ENCODE data around the gene ZNF462.
"Not testable (repeated sequence)": the region's sequence is repeated elsewhere in the genome, so short reads cannot be mapped to it uniquely, and the experiment has no call there.

ZNF462 gene

DNA sequence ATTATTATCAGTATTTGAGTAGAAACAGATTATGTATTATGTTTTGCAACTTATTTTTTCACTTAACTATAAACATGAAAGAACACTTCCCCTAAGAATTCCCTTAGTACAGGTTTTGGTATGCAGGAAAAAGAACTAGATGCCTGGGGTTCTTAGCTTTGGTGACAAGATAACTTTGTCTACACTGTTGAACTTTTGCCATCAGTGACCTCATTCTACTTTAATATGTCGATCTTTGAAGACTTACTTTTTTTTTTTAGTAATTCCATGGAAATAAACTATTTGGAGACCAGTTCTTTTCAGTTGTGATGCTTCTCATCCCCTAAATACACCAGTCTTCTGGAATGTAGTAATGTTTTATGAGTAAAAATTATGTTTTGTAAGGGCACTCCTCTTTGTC, 34.3 kb downstream of the ZNF462 start:
- WGBS (ENCODE audit: insufficient coverage): no CpG with 5 or more reads among the region's 1 CpG
- H3K36me3 ChIP-seq (ENCODE audit: control insufficient read depth in 4 of 4, insufficient read depth in 4 of 4, low read length in 3 of 4): no peaks in the 10 kb centered on the region
- no peak for DNase-seq
- no peaks in the 10 kb centered on the region for H3K4me1 ChIP-seq (ENCODE audit: control extremely low read depth in 1 of 4, control insufficient read depth in 4 of 4, insufficient read depth in 4 of 4, low read length in 3 of 4)
- CTCF ChIA-PET: interaction anchor here (1.5 kb wide), 1 partner anchor 9 kb away, joined by 3 read pairs; no protein-coding TSS in a partner anchor
- H3K27me3 ChIP-seq (replicated peaks in 2 of 5; ENCODE audit: control insufficient read depth in 4 of 5, insufficient read depth in 5 of 5, low read length in 4 of 5): peaks cover 0 to 4% (median 0%) of the 10 kb centered on the region in 5 experiments
- POLR2A ChIA-PET: no interaction called here
- peaks cover 0 to 11% (median 0%) of the 10 kb centered on the region in 5 experiments for H3K9me3 ChIP-seq (ENCODE audit: control extremely low read depth in 1 of 5, control insufficient read depth in 4 of 5, insufficient read depth in 2 of 5, low read depth in 1 of 5, low read length in 4 of 5)
- no peak overlapping the region for H3K4me3 ChIP-seq (ENCODE audit: control insufficient read depth in 1 of 7, extremely low read depth in 1 of 7, insufficient read depth in 4 of 7, low read depth in 2 of 7, low read length in 6 of 7)
- H3K27ac ChIP-seq (ENCODE audit: insufficient read depth in 1 of 2, low read depth in 1 of 2, low read length in 2 of 2, poor library complexity in 1 of 2, severe bottlenecking in 2 of 2): no peak overlapping the region

DNA sequence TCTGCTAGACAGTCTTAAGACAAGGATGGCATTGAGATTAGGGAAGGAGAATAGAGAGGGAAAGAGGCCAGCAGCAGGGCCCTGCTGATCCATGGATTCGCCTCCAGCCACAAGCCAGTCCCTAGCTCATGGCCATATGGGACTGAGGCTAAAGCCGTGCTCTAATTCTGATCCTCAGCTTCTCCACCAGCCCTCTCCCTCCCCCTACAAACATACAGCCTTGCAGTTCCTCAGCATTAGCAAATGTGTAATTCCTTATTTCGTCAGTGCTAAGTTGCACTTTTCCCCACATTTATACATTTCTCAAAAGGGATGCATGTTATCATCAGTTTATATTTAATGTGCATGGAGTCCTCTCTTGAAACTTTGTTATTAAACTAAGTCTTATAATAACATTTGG, 34.8 kb downstream of the ZNF462 start:
- 100% methylated on average over 1 of the region's 3 CpGs for WGBS (ENCODE audit: insufficient coverage)
- H3K9me3 ChIP-seq (ENCODE audit: control extremely low read depth in 1 of 5, control insufficient read depth in 4 of 5, insufficient read depth in 2 of 5, low read depth in 1 of 5, low read length in 4 of 5): peaks cover 0 to 13% (median 0%) of the 10 kb centered on the region in 5 experiments
- no peak for DNase-seq
- POLR2A ChIA-PET: no interaction called here
- CTCF ChIA-PET: interaction anchor here (1.5 kb wide), 1 partner anchor 10 kb away, joined by 3 read pairs; no protein-coding TSS in a partner anchor
- H3K4me3 ChIP-seq (ENCODE audit: control insufficient read depth in 1 of 7, extremely low read depth in 1 of 7, insufficient read depth in 4 of 7, low read depth in 2 of 7, low read length in 6 of 7): no peak overlapping the region
- H3K27ac ChIP-seq (ENCODE audit: insufficient read depth in 1 of 2, low read depth in 1 of 2, low read length in 2 of 2, poor library complexity in 1 of 2, severe bottlenecking in 2 of 2): no peak overlapping the region
- H3K36me3 ChIP-seq (ENCODE audit: control insufficient read depth in 4 of 4, insufficient read depth in 4 of 4, low read length in 3 of 4): no peaks in the 10 kb centered on the region
- H3K4me1 ChIP-seq (ENCODE audit: control extremely low read depth in 1 of 4, control insufficient read depth in 4 of 4, insufficient read depth in 4 of 4, low read length in 3 of 4): no peaks in the 10 kb centered on the region
- H3K27me3 ChIP-seq (replicated peaks in 2 of 5; ENCODE audit: control insufficient read depth in 4 of 5, insufficient read depth in 5 of 5, low read length in 4 of 5): peaks cover 0 to 4% (median 0%) of the 10 kb centered on the region in 5 experiments

DNA sequence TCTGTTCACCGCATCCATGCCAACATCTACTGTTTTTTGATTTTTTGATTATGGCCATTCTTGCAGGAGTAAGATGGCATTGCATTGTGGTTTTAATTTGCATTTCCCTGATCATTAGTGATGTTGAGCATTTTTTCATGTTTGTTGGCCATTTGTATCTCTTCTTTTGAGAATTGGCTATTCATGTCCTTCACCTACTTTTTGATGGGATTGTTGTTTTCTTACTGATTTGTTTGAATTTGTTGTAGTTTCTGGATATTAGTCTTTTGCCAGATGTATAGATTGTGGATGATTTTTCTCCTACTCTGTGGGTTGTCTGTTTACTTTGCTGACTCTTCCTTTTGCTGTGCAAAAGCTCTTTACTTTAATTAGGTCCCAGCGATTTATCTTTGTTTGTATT, 37.6 kb downstream of the ZNF462 start:
- H3K36me3 ChIP-seq (ENCODE audit: control insufficient read depth in 4 of 4, insufficient read depth in 4 of 4, low read length in 3 of 4); DNase-seq; H3K27ac ChIP-seq (ENCODE audit: insufficient read depth in 1 of 2, low read depth in 1 of 2, low read length in 2 of 2, poor library complexity in 1 of 2, severe bottlenecking in 2 of 2); H3K27me3 ChIP-seq (replicated peaks in 2 of 5; ENCODE audit: control insufficient read depth in 4 of 5, insufficient read depth in 5 of 5, low read length in 4 of 5); H3K4me1 ChIP-seq (ENCODE audit: control extremely low read depth in 1 of 4, control insufficient read depth in 4 of 4, insufficient read depth in 4 of 4, low read length in 3 of 4); H3K4me3 ChIP-seq (ENCODE audit: control insufficient read depth in 1 of 7, extremely low read depth in 1 of 7, insufficient read depth in 4 of 7, low read depth in 2 of 7, low read length in 6 of 7); POLR2A ChIA-PET: not testable (repeated sequence)
- H3K9me3 ChIP-seq (ENCODE audit: control extremely low read depth in 1 of 5, control insufficient read depth in 4 of 5, insufficient read depth in 2 of 5, low read depth in 1 of 5, low read length in 4 of 5): peaks cover 0 to 28% (median 4%) of the 10 kb centered on the region in 5 experiments
- CTCF ChIA-PET: interaction anchor here (0.7 kb wide), 1 partner anchor 9 kb away, joined by 3 read pairs; no protein-coding TSS in a partner anchor
- 100% methylated on average over 1 of the region's 2 CpGs for WGBS (ENCODE audit: insufficient coverage)

DNA sequence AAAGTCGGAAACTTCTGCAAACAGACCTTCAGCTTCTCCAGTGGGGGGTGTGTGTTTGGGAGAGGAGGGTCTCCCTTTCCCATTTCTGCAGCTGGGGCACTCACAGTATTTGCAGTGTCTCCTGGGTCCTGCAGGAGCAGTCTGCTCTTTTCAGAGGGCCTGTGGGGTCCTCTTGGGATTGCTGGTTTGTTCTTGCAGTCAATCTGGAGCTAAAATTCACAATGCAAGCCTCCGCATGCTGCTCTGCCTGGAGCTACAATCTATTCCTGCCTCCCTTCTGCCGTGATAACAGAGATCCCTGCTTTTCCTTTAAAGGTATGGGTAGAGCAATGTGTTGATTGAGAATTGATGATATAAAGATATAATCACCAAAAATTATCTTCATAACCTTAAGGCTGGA, 43.2 kb downstream of the ZNF462 start:
- Histone ChIP-seq H3K4me3 (ENCODE audit: control insufficient read depth in 1 of 7, extremely low read depth in 1 of 7, insufficient read depth in 4 of 7, low read depth in 2 of 7, low read length in 6 of 7) (no peak overlapping the region), H3K36me3 (ENCODE audit: control insufficient read depth in 4 of 4, insufficient read depth in 4 of 4, low read length in 3 of 4) (no peaks in the 10 kb centered on the region)
- 100% methylated on average over 1 of the region's 3 CpGs for WGBS (ENCODE audit: insufficient coverage)

DNA sequence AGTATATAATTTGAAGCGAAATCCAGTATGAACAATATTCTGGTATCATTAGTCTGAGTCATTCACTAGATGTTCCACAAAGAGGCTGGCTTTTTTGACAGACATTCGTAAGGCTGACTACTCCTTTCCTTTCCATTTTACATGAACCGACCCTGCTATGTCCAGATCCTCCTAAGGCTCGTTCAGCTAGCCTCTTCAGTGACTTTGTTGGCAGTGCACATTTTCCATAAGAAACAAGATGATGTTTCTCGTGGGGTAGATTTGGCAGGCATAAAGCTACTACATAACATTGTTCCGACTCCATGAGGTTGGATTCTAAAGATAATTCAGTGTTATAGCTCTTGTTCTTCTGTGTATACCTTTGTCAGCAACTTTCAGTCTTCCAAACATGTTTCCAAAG, 49.0 kb downstream of the ZNF462 start:
- CTCF ChIA-PET: no interaction called here
- Histone ChIP-seq H3K4me3 (ENCODE audit: control insufficient read depth in 1 of 7, extremely low read depth in 1 of 7, insufficient read depth in 4 of 7, low read depth in 2 of 7, low read length in 6 of 7) (no peak overlapping the region), H3K27me3 (replicated peaks in 2 of 5; ENCODE audit: control insufficient read depth in 4 of 5, insufficient read depth in 5 of 5, low read length in 4 of 5) (no peaks in the 10 kb centered on the region), H3K4me1 (ENCODE audit: control extremely low read depth in 1 of 4, control insufficient read depth in 4 of 4, insufficient read depth in 4 of 4, low read length in 3 of 4) (peaks cover 0 to 11% (median 4%) of the 10 kb centered on the region in 4 experiments), H3K36me3 (ENCODE audit: control insufficient read depth in 4 of 4, insufficient read depth in 4 of 4, low read length in 3 of 4) (peaks cover 0 to 4% (median 0%) of the 10 kb centered on the region in 4 experiments), H3K27ac (ENCODE audit: insufficient read depth in 1 of 2, low read depth in 1 of 2, low read length in 2 of 2, poor library complexity in 1 of 2, severe bottlenecking in 2 of 2) (no peak overlapping the region), H3K9me3 (ENCODE audit: control extremely low read depth in 1 of 5, control insufficient read depth in 4 of 5, insufficient read depth in 2 of 5, low read depth in 1 of 5, low read length in 4 of 5) (peaks cover 0 to 3% (median 0%) of the 10 kb centered on the region in 5 experiments)
- 100% methylated on average over 3 of the region's 6 CpGs for WGBS (ENCODE audit: insufficient coverage)
- DNase-seq: no peak
- POLR2A ChIA-PET: no interaction called here

More for the DNA sequence above, 43.2 kb downstream of the ZNF462 start:
- Histone ChIP-seq H3K9me3 (ENCODE audit: control extremely low read depth in 1 of 5, control insufficient read depth in 4 of 5, insufficient read depth in 2 of 5, low read depth in 1 of 5, low read length in 4 of 5) (peaks cover 0 to 32% (median 4%) of the 10 kb centered on the region in 5 experiments), H3K27ac (ENCODE audit: insufficient read depth in 1 of 2, low read depth in 1 of 2, low read length in 2 of 2, poor library complexity in 1 of 2, severe bottlenecking in 2 of 2) (no peak overlapping the region), H3K27me3 (replicated peaks in 2 of 5; ENCODE audit: control insufficient read depth in 4 of 5, insufficient read depth in 5 of 5, low read length in 4 of 5) (no peaks in the 10 kb centered on the region), H3K4me1 (ENCODE audit: control extremely low read depth in 1 of 4, control insufficient read depth in 4 of 4, insufficient read depth in 4 of 4, low read length in 3 of 4) (no peaks in the 10 kb centered on the region)
- ChIA-PET POLR2A (no interaction called here), CTCF (no interaction called here)
- DNase-seq: no peak

DNA sequence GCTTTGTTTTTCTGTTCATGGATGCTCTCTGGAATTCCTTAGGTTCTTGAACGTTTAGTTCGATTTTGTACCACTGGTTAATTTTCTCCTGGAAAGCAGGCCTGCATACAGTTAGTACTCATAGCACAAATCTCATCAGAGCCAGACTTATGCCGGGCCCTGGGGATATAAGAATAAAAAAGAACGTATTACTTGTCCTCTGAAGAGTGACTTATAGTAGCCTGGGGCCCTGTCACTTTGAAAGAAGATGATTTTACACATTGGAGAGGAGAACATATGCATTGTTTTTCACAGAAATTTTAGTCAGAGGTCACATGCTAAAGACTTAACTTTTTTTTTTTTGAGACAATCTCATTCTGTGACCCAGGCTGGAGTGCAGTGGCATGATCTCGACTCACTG, 50.3 kb downstream of the ZNF462 start:
- Histone ChIP-seq H3K27ac (ENCODE audit: insufficient read depth in 1 of 2, low read depth in 1 of 2, low read length in 2 of 2, poor library complexity in 1 of 2, severe bottlenecking in 2 of 2) (no peak overlapping the region), H3K4me3 (ENCODE audit: control insufficient read depth in 1 of 7, extremely low read depth in 1 of 7, insufficient read depth in 4 of 7, low read depth in 2 of 7, low read length in 6 of 7) (no peak overlapping the region), H3K36me3 (ENCODE audit: control insufficient read depth in 4 of 4, insufficient read depth in 4 of 4, low read length in 3 of 4) (peaks cover 0 to 4% (median 0%) of the 10 kb centered on the region in 4 experiments), H3K4me1 (ENCODE audit: control extremely low read depth in 1 of 4, control insufficient read depth in 4 of 4, insufficient read depth in 4 of 4, low read length in 3 of 4) (peaks cover 0 to 11% (median 4%) of the 10 kb centered on the region in 4 experiments), H3K9me3 (ENCODE audit: control extremely low read depth in 1 of 5, control insufficient read depth in 4 of 5, insufficient read depth in 2 of 5, low read depth in 1 of 5, low read length in 4 of 5) (peaks cover 0 to 3% (median 0%) of the 10 kb centered on the region in 5 experiments), H3K27me3 (replicated peaks in 2 of 5; ENCODE audit: control insufficient read depth in 4 of 5, insufficient read depth in 5 of 5, low read length in 4 of 5) (no peaks in the 10 kb centered on the region)
- ChIA-PET CTCF (no interaction called here), POLR2A (no interaction called here)
- WGBS (ENCODE audit: insufficient coverage): 100% methylated on average over 5 of the region's 5 CpGs
- DNase-seq: no peak

DNA sequence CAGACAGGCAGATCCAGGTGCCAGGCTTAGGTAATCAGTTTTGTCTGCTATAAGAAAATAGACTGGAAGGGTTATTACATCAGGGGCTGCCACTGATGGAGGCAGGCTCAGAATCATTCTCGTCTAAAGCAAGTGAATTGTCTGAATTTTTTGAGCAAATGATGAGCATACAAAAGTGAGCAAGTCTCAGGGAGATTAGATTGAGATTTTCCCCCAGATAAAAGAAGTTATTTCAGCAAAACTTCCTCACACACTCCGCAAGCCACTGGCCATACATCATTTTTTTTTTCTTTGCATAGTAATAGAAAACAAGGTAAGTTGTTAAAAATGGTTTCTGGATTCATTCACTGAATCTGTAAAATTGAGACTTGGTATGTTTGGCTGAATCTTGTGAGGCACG, 52.9 kb downstream of the ZNF462 start:
- no peak for DNase-seq
- Histone ChIP-seq H3K27ac (ENCODE audit: insufficient read depth in 1 of 2, low read depth in 1 of 2, low read length in 2 of 2, poor library complexity in 1 of 2, severe bottlenecking in 2 of 2) (no peak overlapping the region), H3K36me3 (ENCODE audit: control insufficient read depth in 4 of 4, insufficient read depth in 4 of 4, low read length in 3 of 4) (peaks cover 0 to 4% (median 0%) of the 10 kb centered on the region in 4 experiments), H3K4me1 (ENCODE audit: control extremely low read depth in 1 of 4, control insufficient read depth in 4 of 4, insufficient read depth in 4 of 4, low read length in 3 of 4) (peaks cover 0 to 11% (median 4%) of the 10 kb centered on the region in 4 experiments), H3K27me3 (replicated peaks in 2 of 5; ENCODE audit: control insufficient read depth in 4 of 5, insufficient read depth in 5 of 5, low read length in 4 of 5) (no peaks in the 10 kb centered on the region), H3K4me3 (ENCODE audit: control insufficient read depth in 1 of 7, extremely low read depth in 1 of 7, insufficient read depth in 4 of 7, low read depth in 2 of 7, low read length in 6 of 7) (no peak overlapping the region), H3K9me3 (ENCODE audit: control extremely low read depth in 1 of 5, control insufficient read depth in 4 of 5, insufficient read depth in 2 of 5, low read depth in 1 of 5, low read length in 4 of 5) (peaks cover 0 to 3% (median 0%) of the 10 kb centered on the region in 5 experiments)
- CTCF ChIA-PET: no interaction called here
- WGBS (ENCODE audit: insufficient coverage): 83% methylated on average over 2 of the region's 3 CpGs
- POLR2A ChIA-PET: no interaction called here

All from common myeloid progenitor, CD34-positive (primary cell).